LNCAP (cell line): Measurements from ENCODE around the gene ATP6V1A.

Experiments
- CTCF ChIP-seq: fragments of 450-650 bp; IDR thresholded peaks from 2 replicates; pipeline ENCODE4 v1.5.1; 2017; ENCODE audit warnings: mild to moderate bottlenecking

The ATP6V1A gene

GRCh38 chr3:113717308-113717707, 29.5 kb upstream of the ATP6V1A start:
- TF ChIP-seq CTCF = no peak

DNA sequence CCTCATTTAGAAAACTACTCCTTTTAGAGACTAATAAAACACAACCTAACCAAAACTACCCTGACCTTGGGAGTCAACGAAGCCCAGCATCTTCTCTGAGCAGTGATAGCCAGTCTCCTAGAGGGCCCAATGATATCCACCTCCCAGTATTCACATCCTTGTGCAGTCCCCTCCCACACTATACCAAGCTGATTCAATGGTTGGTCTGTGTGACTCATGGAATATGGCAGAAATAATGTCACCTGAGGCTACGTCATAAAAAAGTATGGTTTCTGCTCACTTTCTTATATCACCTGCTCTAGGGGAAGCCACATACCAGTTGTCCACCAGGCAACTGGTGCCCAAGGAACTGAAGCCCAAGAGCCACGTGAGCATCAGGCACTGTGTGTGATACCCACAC, 29.0 kb upstream of the ATP6V1A start:
- TF ChIP-seq CTCF = no peak

- no peak for TF ChIP-seq CTCF
These were observed 27.5 kb upstream of the ATP6V1A start for GRCh38 chr3:113719294-113719693.

DNA sequence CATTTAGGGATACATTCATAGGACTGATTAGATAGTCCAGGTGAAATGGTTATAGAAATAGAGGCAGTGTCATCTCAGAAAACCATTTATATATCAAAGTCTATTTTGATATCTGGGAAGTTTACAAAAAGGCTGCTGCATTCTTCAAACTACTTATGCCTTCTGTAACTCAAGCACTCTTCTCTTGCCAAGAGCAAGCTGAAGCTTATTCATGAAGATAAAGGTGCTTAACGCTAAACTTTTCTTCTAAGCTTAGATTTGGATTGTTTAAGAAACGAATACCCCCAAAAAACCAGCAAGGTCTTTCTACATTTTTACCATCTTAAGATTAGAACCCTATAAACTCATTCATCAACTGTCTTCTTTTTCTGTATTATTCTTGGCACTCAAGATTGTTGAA, 27.1 kb upstream of the ATP6V1A start:
- TF ChIP-seq CTCF = no peak

DNA sequence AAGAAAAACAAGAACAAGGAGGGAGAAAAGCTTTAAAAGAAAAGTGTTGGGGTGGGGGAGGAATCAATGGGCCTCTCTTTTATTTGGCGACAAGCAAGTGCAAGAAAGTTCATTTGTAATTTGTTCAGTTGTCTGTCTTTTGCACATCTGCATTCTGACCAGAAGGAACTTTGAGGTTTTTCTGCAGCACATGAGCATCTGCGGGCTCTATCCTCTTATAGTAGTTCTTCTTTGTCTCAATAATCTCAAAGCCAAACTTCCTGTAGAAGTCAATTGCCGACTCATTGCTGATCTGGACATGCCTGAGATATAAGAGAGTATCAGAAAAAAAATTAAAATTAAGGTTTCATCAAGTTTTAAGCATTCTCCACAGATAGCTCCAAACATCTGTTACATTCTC, 25.2 kb upstream of the ATP6V1A start:
- no peak for TF ChIP-seq CTCF

GRCh38 chr3:113728661-113729060, 18.2 kb upstream of the ATP6V1A start:
- no peak for TF ChIP-seq CTCF

DNA sequence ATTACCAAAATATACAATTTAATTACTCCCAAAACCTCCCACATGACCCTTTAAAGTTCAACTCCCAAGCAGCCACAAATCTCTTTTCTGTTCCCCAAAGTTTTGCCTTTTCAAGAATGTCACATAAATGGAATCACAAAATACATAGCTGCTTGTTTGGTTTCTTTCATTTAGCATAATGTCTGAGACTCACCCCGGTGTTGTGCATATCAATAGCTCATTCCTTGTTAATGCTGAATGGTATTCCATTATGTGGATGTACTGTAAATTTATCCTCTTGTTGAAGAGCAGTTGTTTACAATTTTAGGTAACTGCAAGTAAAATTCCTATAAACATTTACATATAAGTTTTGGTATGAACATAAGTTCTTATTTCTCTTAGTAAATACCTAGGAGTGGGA, 16.3 kb upstream of the ATP6V1A start:
- TF ChIP-seq CTCF = no peak

GRCh38 chr3:113731694-113732093, 15.1 kb upstream of the ATP6V1A start:
- TF ChIP-seq CTCF = no peak
